ENCODE results near the gene LRRD1. TPM values are rescaled to one million over a fixed set of nuclear protein-coding genes. Genes with fewer than 3 reads are reported as not detected.
"Not testable (repeated sequence)": the region's sequence is repeated elsewhere in the genome, so short reads cannot be mapped to it uniquely, and the experiment has no call there.

LRRD1 gene
- not detected in 2 replicates for total RNA-seq (2014; rRNA removed; shearing (Covaris generic))

- peak; percentile 86 for DNase-seq (ENCODE audit: low read depth)
Observed at GRCh38 chr7:92178928-92179924, at the start of gene LRRD1. Gene LRRD1 (minus strand): TSS chr7:92179142. CDS start chr7:92165202, 13,940 bp downstream.

GRCh38 chr7:92228742-92229141 is 49.8 kb upstream of the LRRD1 start:
- DNase-seq (ENCODE audit: low read depth): no peak

- no peak for DNase-seq (ENCODE audit: low read depth)
Observed at GRCh38 chr7:92228100-92228499, 49.2 kb upstream of the LRRD1 start.

- no peak for DNase-seq (ENCODE audit: low read depth)
Observed at GRCh38 chr7:92226981-92227380, 48.0 kb upstream of the LRRD1 start.

- DNase-seq (ENCODE audit: low read depth): no peak
Observed at GRCh38 chr7:92221766-92222165, 42.8 kb upstream of the LRRD1 start.

- DNase-seq (ENCODE audit: low read depth): no peak
Observed at GRCh38 chr7:92206672-92207071, 27.7 kb upstream of the LRRD1 start.

- DNase-seq (ENCODE audit: low read depth): no peak
Observed at GRCh38 chr7:92205987-92206386, 27.0 kb upstream of the LRRD1 start.

- no peak for DNase-seq (ENCODE audit: low read depth)
Observed at GRCh38 chr7:92200791-92201190, 21.8 kb upstream of the LRRD1 start.

GRCh38 chr7:92192326-92192725 is 13.4 kb upstream of the LRRD1 start:
- DNase-seq (ENCODE audit: low read depth): no peak

- DNase-seq (ENCODE audit: low read depth): not testable (repeated sequence)
Observed at GRCh38 chr7:92189246-92189645, 10.3 kb upstream of the LRRD1 start.

- not testable (repeated sequence) for DNase-seq (ENCODE audit: low read depth)
Observed at GRCh38 chr7:92184294-92184693, 5.4 kb upstream of the LRRD1 start.

- peak; percentile 54 for DNase-seq (ENCODE audit: low read depth)
Observed at GRCh38 chr7:92177362-92177761, 1.6 kb downstream of the LRRD1 start.

- not testable (repeated sequence) for DNase-seq (ENCODE audit: low read depth)
Observed at GRCh38 chr7:92169529-92169928, 9.4 kb downstream of the LRRD1 start.

GRCh38 chr7:92161271-92161670 is 17.7 kb downstream of the LRRD1 start:
- DNase-seq (ENCODE audit: low read depth): no peak

GRCh38 chr7:92158660-92159575 is 20.0 kb downstream of the LRRD1 start:
- peak; percentile 94 for DNase-seq (ENCODE audit: low read depth)

- DNase-seq (ENCODE audit: low read depth): no peak
Observed at GRCh38 chr7:92156990-92157389, 22.0 kb downstream of the LRRD1 start.

- DNase-seq (ENCODE audit: low read depth): peak; percentile 14
Observed at GRCh38 chr7:92155108-92155739, 23.7 kb downstream of the LRRD1 start.

GRCh38 chr7:92150450-92151017 is 28.4 kb downstream of the LRRD1 start:
- no peak for DNase-seq (ENCODE audit: low read depth)

GRCh38 chr7:92149736-92150239 is 29.2 kb downstream of the LRRD1 start:
- DNase-seq (ENCODE audit: low read depth): no peak

GRCh38 chr7:92143192-92143880 is 35.6 kb downstream of the LRRD1 start:
- not testable (repeated sequence) for DNase-seq (ENCODE audit: low read depth)

Data from M059J (cell line).